ENCODE results near the gene CNTNAP2. TPM values are rescaled to one million over a fixed set of nuclear protein-coding genes. Genes with fewer than 3 reads are reported as not detected.

CNTNAP2 gene
- total and polyA plus RNA-seq, 3 donors from 2014 or later, result 4.3 to 6.1 (median 4.4) TPM

DNA sequence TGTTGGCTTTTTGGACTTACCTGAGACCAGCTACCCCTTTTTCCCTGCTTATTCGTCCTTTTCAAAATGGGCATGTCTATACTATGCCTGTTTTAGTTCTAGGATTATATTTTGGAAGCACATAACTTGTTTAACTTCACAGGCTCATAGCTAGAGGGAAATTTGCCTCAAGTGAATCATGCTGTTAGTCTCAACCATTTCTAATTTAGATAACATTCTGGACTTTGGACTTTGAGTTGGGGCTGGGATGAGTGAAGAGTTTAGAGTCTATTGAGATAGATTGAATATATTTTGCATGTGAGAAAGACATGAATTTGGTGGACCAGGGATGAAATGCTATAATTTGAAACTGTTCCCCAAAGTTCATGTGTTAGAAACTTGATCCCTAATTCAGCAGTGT lies 1919.3 kb downstream of the CNTNAP2 start:
- TF ChIP-seq POLR2A (IDR thresholded peaks at IDR 0.05), result no peak
- no peak for TF ChIP-seq CTCF (IDR thresholded peaks at IDR 0.05)
- no peak for DNase-seq
- WGBS, 2 donors, result 75 to 79% methylated on average over 1 of the region's 1 CpG
- no peak overlapping the region for H3K4me3 ChIP-seq
- intact Hi-C loops (cut with DNase I; ENCODE audit: low total_unique reads), result no loop called here
- H3K9me3 ChIP-seq, result no peaks in the 10 kb centered on the region
- H3K27ac ChIP-seq, result no peak overlapping the region
- no peaks in the 10 kb centered on the region for H3K36me3 ChIP-seq (ENCODE audit: low read depth, missing control alignments)
- no peaks in the 10 kb centered on the region for H3K27me3 ChIP-seq
- H3K4me1 ChIP-seq, result no peaks in the 10 kb centered on the region

GRCh38 chr7:148037044-148037443 lies 1920.4 kb downstream of the CNTNAP2 start:
- Histone ChIP-seq H3K4me3 (no peak overlapping the region), H3K36me3 (ENCODE audit: low read depth, missing control alignments) (no peaks in the 10 kb centered on the region), H3K9me3 (no peaks in the 10 kb centered on the region), H3K4me1 (no peaks in the 10 kb centered on the region), H3K27ac (no peak overlapping the region), H3K27me3 (no peaks in the 10 kb centered on the region)
- no peak for DNase-seq
- WGBS, 2 donors, result 92 to 94% methylated on average over 2 of the region's 2 CpGs
- intact Hi-C loops (cut with DNase I; ENCODE audit: low total_unique reads), result no loop called here
- no peak for TF ChIP-seq CTCF (IDR thresholded peaks at IDR 0.05)
- no peak for TF ChIP-seq POLR2A (IDR thresholded peaks at IDR 0.05)

DNA sequence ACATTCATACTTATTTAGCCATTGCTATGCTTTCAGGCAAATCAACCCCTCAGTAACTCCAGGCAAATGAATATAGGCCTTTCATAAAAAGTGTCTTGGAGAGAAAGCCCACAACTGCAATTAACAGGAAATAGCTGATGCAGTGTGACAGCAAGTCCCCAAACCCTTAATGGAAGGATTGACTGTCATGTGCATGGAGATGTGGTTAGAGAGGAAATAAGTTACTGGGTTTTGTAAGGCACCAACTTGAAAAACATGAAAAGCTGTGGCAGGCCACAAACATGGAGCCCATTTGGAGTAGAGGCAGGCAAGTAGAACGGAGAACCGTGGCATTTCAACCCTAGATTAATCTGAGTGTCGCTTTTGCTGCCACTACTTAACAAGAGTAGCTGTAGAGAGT lies 1924.6 kb downstream of the CNTNAP2 start:
- 90 to 93% methylated on average over 3 of the region's 3 CpGs for WGBS, 2 donors
- H3K27ac ChIP-seq, result no peak overlapping the region
- TF ChIP-seq POLR2A (IDR thresholded peaks at IDR 0.05) (no peak), CTCF (IDR thresholded peaks at IDR 0.05) (no peak)
- no peaks in the 10 kb centered on the region for H3K27me3 ChIP-seq
- no peak for DNase-seq
- no peaks in the 10 kb centered on the region for H3K36me3 ChIP-seq (ENCODE audit: low read depth, missing control alignments)
- H3K4me1 ChIP-seq, result no peaks in the 10 kb centered on the region
- no peak overlapping the region for H3K4me3 ChIP-seq
- intact Hi-C loops (cut with DNase I; ENCODE audit: low total_unique reads), result no loop called here
- H3K9me3 ChIP-seq, result no peaks in the 10 kb centered on the region

DNA sequence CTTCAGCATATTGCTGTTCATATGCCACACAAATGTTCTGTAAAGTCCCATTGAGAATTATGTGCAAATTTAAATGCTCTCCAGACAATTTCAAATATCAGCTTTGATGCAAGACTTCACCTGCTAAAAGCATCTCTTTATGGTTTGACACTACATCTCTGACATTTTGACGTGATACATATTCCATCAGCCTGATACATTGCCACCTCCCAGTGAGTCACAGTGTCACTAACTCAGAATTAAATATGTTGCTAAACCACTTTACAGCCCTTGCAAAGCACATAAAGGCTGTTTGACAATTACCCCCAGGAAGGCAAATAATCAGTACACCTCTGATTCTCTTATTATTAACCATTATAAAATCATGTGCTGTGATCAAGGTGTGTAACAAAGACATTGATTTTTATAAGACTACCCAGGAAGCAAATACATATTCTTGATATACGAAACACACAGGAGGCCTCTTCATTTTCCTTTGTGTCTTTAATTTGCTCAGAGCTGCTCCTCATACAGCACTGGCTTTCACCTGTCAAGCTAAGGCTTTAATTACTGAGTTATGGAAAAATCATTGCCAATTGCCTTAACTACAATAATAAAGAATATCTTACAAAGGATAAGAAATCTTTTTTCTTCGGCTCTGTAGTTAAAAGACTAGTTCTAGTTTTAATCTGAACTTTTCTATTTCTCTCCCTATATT lies 1926.5 kb downstream of the CNTNAP2 start:
- intact Hi-C loops (cut with DNase I; ENCODE audit: low total_unique reads), result no loop called here
- Histone ChIP-seq H3K9me3 (no peaks in the 10 kb centered on the region), H3K4me3 (no peak overlapping the region), H3K36me3 (ENCODE audit: low read depth, missing control alignments) (no peaks in the 10 kb centered on the region), H3K27me3 (no peaks in the 10 kb centered on the region), H3K4me1 (no peaks in the 10 kb centered on the region), H3K27ac (no peak overlapping the region)
- 81 to 85% methylated on average over 3 of the region's 3 CpGs for WGBS, 2 donors
- TF ChIP-seq POLR2A (IDR thresholded peaks at IDR 0.05), result no peak
- TF ChIP-seq CTCF (IDR thresholded peaks at IDR 0.05), result no peak
- no peak for DNase-seq

DNA sequence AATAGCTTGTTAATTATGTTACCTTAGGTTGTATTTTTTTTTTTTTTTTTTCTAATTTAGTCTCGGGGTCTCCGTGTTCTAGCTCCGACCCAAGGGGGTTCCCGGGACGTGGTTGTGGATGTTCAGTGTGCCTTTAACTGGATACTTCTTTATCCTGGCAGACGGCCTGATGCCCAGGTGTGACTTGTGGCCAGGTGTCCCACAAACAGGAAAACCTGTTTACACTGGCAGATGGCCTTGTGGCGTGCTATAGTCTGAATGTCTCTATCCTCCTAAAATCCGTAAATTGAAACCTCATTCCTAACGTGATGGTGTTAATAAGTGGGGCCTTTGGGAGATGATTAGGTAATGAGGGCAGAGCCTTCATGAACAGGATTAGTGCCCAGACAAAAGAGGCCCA lies 1927.6 kb downstream of the CNTNAP2 start:
- no peaks in the 10 kb centered on the region for H3K27me3 ChIP-seq
- intact Hi-C loops (cut with DNase I; ENCODE audit: low total_unique reads), result no loop called here
- H3K4me1 ChIP-seq, result no peaks in the 10 kb centered on the region
- no peaks in the 10 kb centered on the region for H3K36me3 ChIP-seq (ENCODE audit: low read depth, missing control alignments)
- DNase-seq, result no peak
- TF ChIP-seq CTCF (IDR thresholded peaks at IDR 0.05), result no peak
- no peak for TF ChIP-seq POLR2A (IDR thresholded peaks at IDR 0.05)
- no peaks in the 10 kb centered on the region for H3K9me3 ChIP-seq
- WGBS, 2 donors, result 88 to 91% methylated on average over 9 of the region's 9 CpGs
- no peak overlapping the region for H3K4me3 ChIP-seq
- H3K27ac ChIP-seq, result no peak overlapping the region

All from testis (tissue), 3 donors.